Suprapubic skin (tissue), 4 donors: Measurements from ENCODE around the gene CAMTA1. TPM values are rescaled to one million over a fixed set of nuclear protein-coding genes. Genes with fewer than 3 reads are reported as not detected.

Source experiments
- DNase-seq, 2 donors: peaks; one replicate each; pipeline ENCODE4 v3.0.0-alpha.2; 2019; ENCODE audit warnings: low spot score in 2 of 2
- H3K27ac ChIP-seq: fragments of 200-600 bp; sonication (generic); one replicate; pipeline ENCODE4 v1.5.1; 2019
- H3K27me3 ChIP-seq: fragments of 200-600 bp; sonication (generic); one replicate; pipeline ENCODE4 v1.5.1; 2019
- H3K36me3 ChIP-seq: fragments of 200-600 bp; sonication (generic); one replicate; pipeline ENCODE4 v1.5.1; 2019
- H3K4me1 ChIP-seq: fragments of 200-600 bp; sonication (generic); one replicate; pipeline ENCODE4 v1.5.1; 2019
- H3K4me3 ChIP-seq: fragments of 200-600 bp; sonication (generic); one replicate; pipeline ENCODE4 v1.5.1; 2019; ENCODE audit warnings: mild to moderate bottlenecking
- H3K9me3 ChIP-seq: fragments of 200-600 bp; sonication (generic); one replicate; pipeline ENCODE4 v1.5.1; 2019
- CTCF ChIP-seq, 2 donors: fragments of 200-600 bp in 1 of 2; fragments of 450-650 bp in 1 of 2; sonication (generic) in 1 of 2; IDR thresholded peaks; one replicate each; pipeline ENCODE4 v1.5.1; 2016 to 2019; ENCODE audit warnings: antibody characterized with exemption in 2 of 2, mild to moderate bottlenecking in 1 of 2, moderate library complexity in 1 of 2
- EP300 ChIP-seq: sonication (generic); formaldehyde crosslinking; IDR thresholded peaks from one replicate; pipeline ENCODE4 v1.6.1; 2017; ENCODE audit warnings: antibody characterized with exemption
- POLR2A ChIP-seq, 2 donors: fragments of 450-650 bp; IDR thresholded peaks; one replicate each; pipeline ENCODE4 v1.6.1; 2017; ENCODE audit warnings: antibody characterized with exemption in 2 of 2, mild to moderate bottlenecking in 2 of 2, moderate library complexity in 2 of 2
- POLR2AphosphoS5 ChIP-seq, 3 donors: sonication (generic); formaldehyde crosslinking; IDR thresholded peaks; one replicate each; pipeline ENCODE4 v1.6.1; 2017; ENCODE audit warnings: antibody characterized with exemption in 3 of 3
- WGBS: methylation state at CpG from one replicate; pipeline ENCODE4 v1.1.5; 2018; 5-methylcytosine and 5-hydroxymethylcytosine counted together
- total RNA-seq, 4 donors: library from RNA; depleted of rRNA; stranded (reverse); fragments of >200 nt; gene quantifications; one replicate each; pipeline ENCODE4 v1.1.0, GENCODE V29; 2016

Gene CAMTA1
- total RNA-seq, 4 donors from 2014 or later, result 40.4 to 54.1 (median 46.6) TPM

- WGBS, result 80% methylated on average over 10 of the region's 12 CpGs
- Histone ChIP-seq H3K27ac (no peak overlapping the region), H3K4me1 (peaks cover under 1% of the 10 kb centered on the region), H3K4me3 (no peak overlapping the region), H3K9me3 (no peaks in the 10 kb centered on the region), H3K27me3 (peaks cover 14% of the 10 kb centered on the region), H3K36me3 (no peaks in the 10 kb centered on the region)
- TF ChIP-seq POLR2A (IDR thresholded peaks at IDR 0.05) (no peak), CTCF (IDR thresholded peaks at IDR 0.05) (no peak), POLR2AphosphoS5 (IDR thresholded peaks at IDR 0.05) (no peak)
- no peak for DNase-seq
These were observed 711.9 kb downstream of the CAMTA1 start for GRCh38 chr1:7497107-7497637.

GRCh38 chr1:7500381-7501083 lies 715.3 kb downstream of the CAMTA1 start:
- Histone ChIP-seq H3K27me3 (peaks cover 4% of the 10 kb centered on the region), H3K9me3 (no peaks in the 10 kb centered on the region), H3K4me3 (no peak overlapping the region), H3K4me1 (no peaks in the 10 kb centered on the region), H3K36me3 (no peaks in the 10 kb centered on the region), H3K27ac (no peak overlapping the region)
- DNase-seq, result no peak
- 81% methylated on average over 16 of the region's 22 CpGs for WGBS
- no peak for TF ChIP-seq EP300
- no peak for TF ChIP-seq POLR2A (IDR thresholded peaks at IDR 0.05)
- no peak for TF ChIP-seq POLR2AphosphoS5 (IDR thresholded peaks at IDR 0.05)
- no peak for TF ChIP-seq CTCF (IDR thresholded peaks at IDR 0.05)

- Histone ChIP-seq H3K36me3 (no peaks in the 10 kb centered on the region), H3K27ac (no peak overlapping the region), H3K4me1 (no peaks in the 10 kb centered on the region), H3K9me3 (no peaks in the 10 kb centered on the region), H3K27me3 (no peaks in the 10 kb centered on the region), H3K4me3 (no peak overlapping the region)
- TF ChIP-seq POLR2AphosphoS5 (IDR thresholded peaks at IDR 0.05), result no peak
- TF ChIP-seq POLR2A (IDR thresholded peaks at IDR 0.05), result no peak
- TF ChIP-seq CTCF (IDR thresholded peaks at IDR 0.05), result no peak
- no peak for TF ChIP-seq EP300
- no peak for DNase-seq
- WGBS, result 62% methylated on average over 7 of the region's 10 CpGs
These were observed 715.8 kb downstream of the CAMTA1 start for GRCh38 chr1:7501084-7501491.

- Histone ChIP-seq H3K4me1 (no peaks in the 10 kb centered on the region), H3K27ac (no peak overlapping the region), H3K4me3 (no peak overlapping the region), H3K36me3 (no peaks in the 10 kb centered on the region), H3K27me3 (no peaks in the 10 kb centered on the region), H3K9me3 (no peaks in the 10 kb centered on the region)
- no peak for DNase-seq
- TF ChIP-seq CTCF (IDR thresholded peaks at IDR 0.05) (no peak), POLR2AphosphoS5 (IDR thresholded peaks at IDR 0.05) (no peak), POLR2A (IDR thresholded peaks at IDR 0.05) (no peak), EP300 (no peak)
- WGBS, result 70% methylated on average over 15 of the region's 15 CpGs
These were observed 716.7 kb downstream of the CAMTA1 start for GRCh38 chr1:7501723-7502603.
